H1 (cell line): ENCODE data around the gene GPRIN3. TPM values are rescaled to one million over a fixed set of nuclear protein-coding genes. Genes with fewer than 3 reads are reported as not detected.
A peak's percentile ranks its signal among the peaks of the same experiment; 100 is the strongest.

Source experiments
- CTCF ChIA-PET: fragments of 300-600 bp; sonication (Branson Sonifier 250); formaldehyde crosslinking; loops from one replicate; lab custom pipeline; 2021; ENCODE audit not compliant: partially characterized antibody; lab: Charles Lee
- POLR2A ChIA-PET: fragments of 300-600 bp; sonication (Branson Sonifier 250); formaldehyde crosslinking; loops from one replicate; lab custom pipeline; 2021; ENCODE audit warnings: inconsistent platforms; ENCODE audit not compliant: partially characterized antibody; lab: Charles Lee
- DNase-seq, 2 experiments: peaks; one replicate each; pipeline versions ENCODE4 v3.0.0 to v3.0.0-alpha.2; 2010 to 2022; ENCODE audit warnings: low spot score in 2 of 2, low read depth in 1 of 2, mixed read lengths in 1 of 2
- FAIRE-seq: peaks from 2 replicates; lab custom pipeline; 2011; peaks lifted over from hg19 to GRCh38; lab: Jason Lieb, UNC
- H2AFZ ChIP-seq: 2 replicates; pipeline ENCODE4 v1.8.1; 2012; ENCODE audit warnings: low read length, inconsistent platforms
- H2AK5ac ChIP-seq: 2 replicates; pipeline ENCODE4 v1.6.1; 2013; ENCODE audit warnings: low read depth, low read length
- H2BK120ac ChIP-seq: replicated peaks from 2 replicates; pipeline ENCODE3; 2013; ENCODE audit warnings: low read depth, low read length, inconsistent platforms
- H2BK12ac ChIP-seq: 2 replicates; pipeline ENCODE4 v1.6.1; 2013; ENCODE audit warnings: low read depth, low read length
- H2BK15ac ChIP-seq: 2 replicates; pipeline ENCODE4 v1.6.1; 2013; ENCODE audit warnings: low read length
- H2BK20ac ChIP-seq: 2 replicates; pipeline ENCODE4 v1.6.1; 2013; ENCODE audit warnings: low read length
- H2BK5ac ChIP-seq: 2 replicates; pipeline ENCODE4 v1.6.1; 2013; ENCODE audit warnings: low read depth, low read length
- H3K14ac ChIP-seq: 2 replicates; pipeline ENCODE4 v1.6.1; 2013; ENCODE audit warnings: inconsistent platforms; ENCODE audit not compliant: insufficient read length
- H3K18ac ChIP-seq: 2 replicates; pipeline ENCODE4 v1.6.1; 2013; ENCODE audit warnings: low read length; ENCODE audit errors: extremely low read depth
- H3K23ac ChIP-seq: 2 replicates; pipeline ENCODE4 v1.6.1; 2013; ENCODE audit warnings: inconsistent platforms; ENCODE audit not compliant: insufficient read length
- H3K23me2 ChIP-seq: 2 replicates; pipeline ENCODE4 v1.6.1; 2013; ENCODE audit warnings: low read depth, low read length
- H3K27ac ChIP-seq: 2 replicates; pipeline ENCODE4 v1.6.1; 2011; ENCODE audit warnings: low read depth, low read length, inconsistent platforms
- H3K27me3 ChIP-seq, 4 experiments: replicated peaks in 1 of 4; 1 replicate in 1 of 4; 2 replicates in 3 of 4; pipeline versions ENCODE4 v1.6.1 to v1.8.1; 2011 to 2013; ENCODE audit warnings: low read length in 3 of 4, mild to moderate bottlenecking in 3 of 4, inconsistent platforms in 2 of 4, mixed read lengths in 2 of 4, moderate library complexity in 1 of 4; ENCODE audit not compliant: control insufficient read depth in 3 of 4, insufficient read depth in 3 of 4; ENCODE audit errors: extremely low read depth in 1 of 4
- H3K36me3 ChIP-seq, 4 experiments: 2 replicates each; pipeline versions ENCODE4 v1.6.1 to v1.8.1; 2011 to 2013; ENCODE audit warnings: mild to moderate bottlenecking in 4 of 4, low read length in 3 of 4, moderate library complexity in 2 of 4, control low read depth in 1 of 4, inconsistent platforms in 1 of 4; ENCODE audit not compliant: insufficient read depth in 4 of 4, control insufficient read depth in 2 of 4
- H3K4ac ChIP-seq: replicated peaks from 2 replicates; pipeline ENCODE3; 2013; ENCODE audit warnings: low read length, low read depth, mixed read lengths, inconsistent platforms; ENCODE audit not compliant: insufficient read length
- H3K4me1 ChIP-seq, 4 experiments: replicated peaks in 1 of 4; 1 replicate in 1 of 4; 2 replicates in 3 of 4; pipeline versions ENCODE4 v1.6.1 to v1.8.1; 2011 to 2013; ENCODE audit warnings: low read length in 3 of 4, inconsistent platforms in 2 of 4, mixed read lengths in 1 of 4; ENCODE audit not compliant: insufficient read depth in 4 of 4, control insufficient read depth in 3 of 4
- H3K4me2 ChIP-seq, 2 experiments: 2 replicates each; pipeline versions ENCODE4 v1.6.1 to v1.8.1; 2011 to 2013; ENCODE audit warnings: low read depth in 2 of 2, low read length in 2 of 2, control low read depth in 1 of 2, inconsistent platforms in 1 of 2, mild to moderate bottlenecking in 1 of 2; ENCODE audit not compliant: insufficient read depth in 1 of 2
- H3K4me3 ChIP-seq, 4 experiments: fragments of 200-600, 300-600 bp in 1 of 4; sonication (generic), shearing (Covaris generic), sonication (Bioruptor Twin) in 1 of 4; 2 replicates each; pipeline versions ENCODE4 v1.5.1 to v1.8.1; 2011 to 2016; ENCODE audit warnings: low read length in 4 of 4, low read depth in 3 of 4, control low read depth in 2 of 4, inconsistent platforms in 2 of 4, mild to moderate bottlenecking in 2 of 4, mixed read lengths in 1 of 4, moderate library complexity in 1 of 4; ENCODE audit not compliant: insufficient read depth in 2 of 4; ENCODE audit errors: extremely low read depth in 1 of 4
- H3K56ac ChIP-seq: replicated peaks from 2 replicates; pipeline ENCODE3; 2013; ENCODE audit warnings: low read depth, mild to moderate bottlenecking, mixed read lengths, low read length, inconsistent platforms; ENCODE audit not compliant: insufficient read length
- H3K79me1 ChIP-seq: 2 replicates; pipeline ENCODE4 v1.6.1; 2013; ENCODE audit warnings: low read depth, low read length, control low read depth
- H3K79me2 ChIP-seq, 2 experiments: 2 replicates each; pipeline versions ENCODE4 v1.6.1 to v1.8.1; 2012 to 2013; ENCODE audit warnings: low read length in 2 of 2, mild to moderate bottlenecking in 2 of 2, inconsistent platforms in 1 of 2; ENCODE audit not compliant: insufficient read depth in 2 of 2, control insufficient read depth in 1 of 2
- H3K9ac ChIP-seq, 4 experiments: replicated peaks in 1 of 4; 1 replicate in 1 of 4; 2 replicates in 3 of 4; pipeline versions ENCODE4 v1.6.1 to v1.8.1; 2011 to 2013; ENCODE audit warnings: low read depth in 3 of 4, low read length in 3 of 4, control low read depth in 2 of 4, mild to moderate bottlenecking in 2 of 4, moderate library complexity in 2 of 4, inconsistent platforms in 1 of 4; ENCODE audit errors: extremely low read depth in 1 of 4
- H3K9me3 ChIP-seq, 2 experiments: 2 replicates each; pipeline versions ENCODE4 v1.6.1 to v1.8.1; 2012 to 2013; ENCODE audit warnings: mild to moderate bottlenecking in 2 of 2, moderate library complexity in 2 of 2, control low read depth in 1 of 2, inconsistent platforms in 1 of 2, low read depth in 1 of 2, low read length in 1 of 2, mixed read lengths in 1 of 2; ENCODE audit not compliant: insufficient read depth in 2 of 2
- H4K20me1 ChIP-seq, 2 experiments: replicated peaks in 1 of 2; 2 replicates each; pipeline versions ENCODE3 to v1.8.1; 2011 to 2013; ENCODE audit warnings: inconsistent platforms in 2 of 2, low read length in 2 of 2, mild to moderate bottlenecking in 1 of 2; ENCODE audit not compliant: insufficient read depth in 2 of 2, control insufficient read depth in 1 of 2
- H4K5ac ChIP-seq: 2 replicates; pipeline ENCODE4 v1.6.1; 2013; ENCODE audit warnings: low read length, low read depth, mixed read lengths, inconsistent platforms; ENCODE audit not compliant: insufficient read length
- H4K8ac ChIP-seq: 2 replicates; pipeline ENCODE4 v1.8.0; 2013; ENCODE audit warnings: mild to moderate bottlenecking, moderate library complexity, low read length, inconsistent platforms; ENCODE audit not compliant: insufficient read depth; ENCODE audit errors: extremely low read depth
- H4K91ac ChIP-seq: replicated peaks from 2 replicates; pipeline ENCODE3; 2013; ENCODE audit warnings: low read length, mixed read lengths, inconsistent platforms; ENCODE audit not compliant: insufficient read length
- POLR2AphosphoS5 ChIP-seq: IDR thresholded peaks from 2 replicates; pipeline ENCODE4 v1.6.1; 2011; ENCODE audit warnings: low read depth, low read length
- RAD21 ChIP-seq, 2 experiments: IDR thresholded peaks in 1 of 2; conservative IDR thresholded peaks in 1 of 2; 2 replicates each; pipeline ENCODE4 v1.6.1; 2011; ENCODE audit warnings: low read depth in 2 of 2, low read length in 2 of 2, improper control_type of control experiment in 1 of 2, inconsistent platforms in 1 of 2, mild to moderate bottlenecking in 1 of 2, moderate library complexity in 1 of 2
- WGBS, 2 experiments: shearing (Covaris generic) in 1 of 2; methylation state at CpG; one replicate each; pipeline versions ENCODE4 v1.1.6 to v1.1.7; 2013 to 2015; ENCODE audit warnings: low lambda C conversion rate in 2 of 2, mixed read lengths in 2 of 2, inconsistent platforms in 1 of 2, low coverage in 1 of 2, missing lambda C conversion rate in 1 of 2; ENCODE audit not compliant: insufficient replicate concordance in 2 of 2, insufficient coverage in 1 of 2, insufficient read length in 1 of 2; ENCODE audit errors: extremely low coverage in 1 of 2, missing lambda C conversion rate in 1 of 2; 5-methylcytosine and 5-hydroxymethylcytosine counted together
- polyA plus RNA-seq, 7 experiments: library from polyadenylated mRNA; depleted of rRNA in 3 of 7; stranded (reverse) in 5 of 7; unstranded in 2 of 7; fragments of >200 nt in 5 of 7; fragments of 200-250 nt in 2 of 7; gene quantifications; 1 replicate in 5 of 7; 2 replicates in 1 of 7; 4 replicates in 1 of 7; pipeline versions ENCODE4 v1.2.1 to v1.2.3, GENCODE V29; 2011 to 2013; ENCODE audit warnings: missing spikeins in 2 of 7, mixed read lengths in 2 of 7
- total RNA-seq: library from RNA; stranded (reverse); fragmentation: NEBNext Ultra II Directional; extraction: Animal tissue kit (Norgen Biotek cat#: 25700); gene quantifications from 2 replicates; pipeline ENCODE4 v1.2.1, GENCODE V29; 2021

Gene GPRIN3
- total and polyA plus RNA-seq, 2 of the 8 experiments (the other 6 are each of a cell fraction or from before 2014, with no cell fraction given), result 0.17 to 1.4 TPM

- POLR2A ChIA-PET, result no interaction called here
- H3K27ac ChIP-seq, result no peak overlapping the region
- DNase-seq, result no peak
- H3K23ac ChIP-seq, result no peak overlapping the region
- no peaks in the 10 kb centered on the region for H3K79me2 ChIP-seq
- CTCF ChIA-PET, result interaction anchor here (0.6 to 0.7 kb wide), 2 partner anchors 44 to 119 kb away, joined by 4 read pairs; no protein-coding TSS in a partner anchor
- no peak overlapping the region for H2BK20ac ChIP-seq
- no peak overlapping the region for H3K56ac ChIP-seq
- WGBS, 2 experiments, result 87% methylated on average over 3 of the region's 3 CpGs; no CpG with 5 or more reads in 1 of the 2 experiments
- H4K8ac ChIP-seq, result no peak overlapping the region
- H3K4me2 ChIP-seq, result no peak overlapping the region
- no peak overlapping the region for H2AK5ac ChIP-seq
- H3K36me3 ChIP-seq, result no peaks in the 10 kb centered on the region
- no peak overlapping the region for H3K4me3 ChIP-seq
- H3K23me2 ChIP-seq, result no peaks in the 10 kb centered on the region
- no peak overlapping the region for H3K4ac ChIP-seq
- no peak overlapping the region for H3K14ac ChIP-seq
- no peaks in the 10 kb centered on the region for H4K20me1 ChIP-seq
- H2BK120ac ChIP-seq, result no peak overlapping the region
- no peak overlapping the region for H2BK5ac ChIP-seq
- no peak overlapping the region for H4K91ac ChIP-seq
- no peak overlapping the region for H2AFZ ChIP-seq
- TF ChIP-seq RAD21 (IDR thresholded peaks at IDR 0.05 in 1 of 2, conservative IDR thresholded peaks at IDR 0.05 in 1 of 2; ENCODE audit: low read depth in 2 of 2, low read length in 2 of 2) (peak in 1 of 2 experiments; percentile 7; a peak in 1 of 4 replicates), POLR2AphosphoS5 (no peak)
- no peak overlapping the region for H2BK15ac ChIP-seq
- no peak overlapping the region for H3K18ac ChIP-seq
- H3K9me3 ChIP-seq, result no peaks in the 10 kb centered on the region
- no peaks in the 10 kb centered on the region for H3K27me3 ChIP-seq
- H2BK12ac ChIP-seq, result no peak overlapping the region
- H3K4me1 ChIP-seq, result no peaks in the 10 kb centered on the region
- H3K9ac ChIP-seq, result no peak overlapping the region
- no peak for FAIRE-seq
- H4K5ac ChIP-seq, result no peak overlapping the region
- no peaks in the 10 kb centered on the region for H3K79me1 ChIP-seq
These were observed 45.9 kb upstream of the GPRIN3 start for GRCh38 chr4:89353514-89353913.
